HG02798 (cell line): ENCODE results near the gene IQSEC2.
A peak's percentile ranks its signal among the peaks of the same experiment; 100 is the strongest.

Source experiments
- ATAC-seq: cut with Tn5 transposase; IDR thresholded peaks from one replicate; pipeline ENCODE4 v1.9.1; 2021; ENCODE audit warnings: mild to moderate bottlenecking; ENCODE audit not compliant: unreplicated experiment, poor library complexity

The IQSEC2 gene

GRCh38 chrX:53305996-53306937 lies 24.9 kb upstream of the IQSEC2 start:
- ATAC-seq = no peak

DNA sequence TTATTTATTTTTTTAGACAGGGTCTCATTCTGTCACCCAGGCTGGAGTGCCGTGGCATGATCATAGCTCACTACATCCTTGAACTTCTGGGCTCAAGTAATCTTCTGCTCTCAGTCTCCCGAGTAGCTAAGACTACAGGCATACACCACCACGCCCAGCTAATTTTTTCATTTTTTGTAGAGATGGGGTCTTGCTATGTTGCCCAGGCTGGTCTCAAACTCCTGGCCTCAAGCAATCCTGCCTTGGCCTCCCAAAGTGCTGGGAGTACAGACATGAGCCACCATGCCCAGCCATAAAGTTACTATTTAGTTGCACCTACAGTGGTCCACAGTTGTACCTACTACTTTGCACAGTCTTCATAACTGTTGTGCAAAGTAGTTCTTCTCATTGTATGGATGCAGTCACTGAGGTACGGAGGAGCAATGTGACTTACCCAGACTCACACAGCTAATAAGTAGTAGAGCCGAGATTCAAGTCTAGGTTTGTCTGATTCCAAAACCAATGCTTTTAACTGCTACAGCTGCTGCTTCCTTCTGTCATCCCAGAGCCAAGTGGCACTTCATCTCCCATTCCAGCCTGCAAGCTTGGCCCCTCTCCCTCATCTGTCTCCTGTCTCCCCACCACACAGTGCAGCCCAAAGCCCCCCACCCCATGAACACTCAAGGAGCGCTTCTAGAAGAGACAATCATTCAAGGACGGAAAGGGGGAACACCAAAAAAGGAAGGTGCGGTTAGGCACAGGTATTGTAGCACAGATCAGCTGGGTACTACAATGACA lies 24.0 kb upstream of the IQSEC2 start:
- no peak for ATAC-seq

DNA sequence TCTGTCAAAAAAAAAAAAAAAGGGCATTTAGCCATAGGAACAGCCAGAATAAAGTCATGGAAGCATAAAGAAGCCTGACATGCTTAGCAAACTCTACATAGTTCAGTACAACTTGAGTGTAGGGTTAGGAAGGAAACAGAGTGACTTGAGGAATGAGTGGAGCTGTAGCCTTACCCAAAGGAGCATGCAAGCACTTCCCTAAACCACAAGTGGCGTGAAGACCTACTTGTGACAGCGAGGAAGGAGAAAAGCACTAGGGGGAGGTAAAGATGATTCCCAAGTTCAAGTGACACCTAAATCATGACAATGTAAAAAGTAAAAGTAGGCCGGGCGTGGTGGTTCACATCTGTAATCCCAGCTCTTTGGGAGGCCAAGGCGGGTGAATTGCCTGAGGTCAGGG lies 21.8 kb upstream of the IQSEC2 start:
- no peak for ATAC-seq

- ATAC-seq = no peak
Measured at GRCh38 chrX:53300157-53300556, 18.8 kb upstream of the IQSEC2 start.

DNA sequence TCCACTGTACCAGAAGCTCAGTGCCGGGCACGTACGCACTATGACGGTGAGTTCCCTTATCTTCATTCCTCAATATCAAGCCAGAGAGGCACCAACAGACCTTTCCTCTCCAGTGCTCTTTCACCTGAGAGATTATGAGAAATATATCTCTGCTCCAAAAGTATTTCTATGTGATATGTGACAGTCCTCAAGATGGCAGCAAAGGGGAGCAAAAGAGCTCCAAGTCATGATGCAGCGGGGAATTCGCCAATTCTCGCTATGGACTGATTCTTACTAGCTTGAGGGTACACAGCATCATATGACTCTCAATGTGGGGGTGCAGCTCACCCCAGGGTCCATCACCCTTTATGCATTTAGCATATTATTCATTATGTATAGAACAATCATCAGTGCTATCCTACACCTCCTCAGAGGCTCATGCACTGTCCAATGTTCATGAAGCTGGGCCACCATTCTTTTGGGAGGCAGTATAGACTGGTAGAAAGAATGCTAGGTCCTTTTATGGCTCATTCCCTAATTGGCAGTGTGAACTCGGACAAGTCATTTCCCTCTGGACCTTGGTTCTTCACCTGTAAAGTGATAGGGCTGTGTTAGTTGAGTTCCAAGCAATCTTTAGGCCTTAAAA lies 12.8 kb upstream of the IQSEC2 start:
- ATAC-seq = no peak

DNA sequence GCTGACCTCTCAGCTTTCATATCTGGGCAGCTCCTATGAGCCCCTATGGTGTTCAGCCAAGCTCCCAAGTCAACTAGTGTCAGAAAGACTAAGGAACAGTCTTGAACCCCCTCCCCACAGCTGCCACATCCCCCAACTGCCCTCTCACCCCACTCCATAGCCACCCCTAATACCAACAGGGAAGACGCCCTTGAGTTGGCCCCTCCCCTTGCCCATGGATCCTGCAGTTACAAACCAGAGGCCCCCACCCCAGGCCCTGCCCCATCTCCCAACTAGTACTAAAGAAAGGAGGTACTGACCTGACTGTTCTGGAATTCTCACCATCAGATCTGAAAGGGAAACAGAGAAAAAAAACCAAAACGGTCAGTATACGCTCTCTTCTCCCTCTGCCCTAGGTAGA lies 10.2 kb upstream of the IQSEC2 start:
- ATAC-seq = no peak

- ATAC-seq = no peak
Measured at GRCh38 chrX:53290441-53291041, 9.2 kb upstream of the IQSEC2 start.

GRCh38 chrX:53288189-53288588 lies 6.8 kb upstream of the IQSEC2 start:
- ATAC-seq = no peak

- ATAC-seq = no peak
Measured at GRCh38 chrX:53287493-53288138, 6.2 kb upstream of the IQSEC2 start.

DNA sequence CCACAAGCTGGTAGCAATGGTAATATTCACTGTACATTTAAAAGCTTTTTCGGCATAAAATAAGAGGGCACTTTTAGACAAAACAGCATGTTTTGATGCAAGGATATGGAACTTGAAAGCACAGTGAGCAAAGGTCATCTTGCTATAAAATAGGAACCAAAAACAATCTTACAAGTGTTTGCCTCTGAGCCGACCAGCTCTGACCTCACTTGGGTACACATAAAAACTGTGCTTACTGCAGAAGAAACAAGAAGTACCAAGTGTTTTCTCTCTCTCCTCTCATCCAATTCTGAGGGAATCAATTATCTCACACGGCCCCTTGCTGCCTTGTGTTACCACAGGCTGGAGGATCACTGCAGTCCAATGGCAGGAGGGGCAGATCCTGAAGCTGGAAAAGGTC lies 4.8 kb upstream of the IQSEC2 start:
- ATAC-seq = no peak

DNA sequence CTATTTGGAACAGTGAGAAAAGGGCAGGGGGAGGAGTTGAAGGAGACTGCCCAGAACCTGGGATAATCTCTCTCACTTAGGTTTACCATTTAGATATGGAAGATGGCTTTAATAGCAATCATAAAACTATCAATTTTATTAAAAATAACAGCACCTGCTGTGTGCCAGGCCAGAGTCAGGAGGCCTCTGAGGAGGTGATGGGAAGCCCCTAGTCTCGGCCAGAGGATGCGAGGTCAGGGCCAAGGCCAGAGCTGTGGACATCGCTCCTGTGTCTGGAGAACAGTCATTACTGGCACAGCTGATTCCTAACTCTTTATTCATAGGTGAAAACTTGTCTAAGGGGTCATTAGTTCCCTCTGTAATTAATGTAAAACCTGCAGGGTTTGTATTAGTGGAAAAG lies 4.2 kb upstream of the IQSEC2 start:
- no peak for ATAC-seq

- ATAC-seq = peak; percentile 49
Measured at GRCh38 chrX:53284684-53285447, 3.5 kb upstream of the IQSEC2 start.

DNA sequence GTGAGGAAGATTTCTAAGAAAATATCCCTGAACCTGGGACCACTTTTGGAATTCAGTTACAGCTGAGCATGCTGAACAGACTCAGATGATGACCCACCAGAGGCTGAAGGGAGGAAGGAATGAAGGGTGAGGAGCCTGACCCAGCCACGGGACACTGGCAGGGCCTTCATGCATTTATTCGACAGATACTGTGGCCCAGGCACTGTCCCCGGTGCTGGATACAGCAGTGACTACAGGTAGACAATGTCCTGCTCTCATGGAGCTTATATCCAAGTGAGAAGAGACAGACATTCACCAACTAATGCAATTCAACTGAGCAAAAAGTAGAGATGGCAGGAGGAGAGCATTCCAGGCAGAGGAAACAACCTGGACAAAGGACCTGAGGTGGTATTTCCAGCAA lies 2.2 kb upstream of the IQSEC2 start:
- ATAC-seq = no peak

- ATAC-seq = no peak
Measured at GRCh38 chrX:53283099-53283498, 1.7 kb upstream of the IQSEC2 start.

DNA sequence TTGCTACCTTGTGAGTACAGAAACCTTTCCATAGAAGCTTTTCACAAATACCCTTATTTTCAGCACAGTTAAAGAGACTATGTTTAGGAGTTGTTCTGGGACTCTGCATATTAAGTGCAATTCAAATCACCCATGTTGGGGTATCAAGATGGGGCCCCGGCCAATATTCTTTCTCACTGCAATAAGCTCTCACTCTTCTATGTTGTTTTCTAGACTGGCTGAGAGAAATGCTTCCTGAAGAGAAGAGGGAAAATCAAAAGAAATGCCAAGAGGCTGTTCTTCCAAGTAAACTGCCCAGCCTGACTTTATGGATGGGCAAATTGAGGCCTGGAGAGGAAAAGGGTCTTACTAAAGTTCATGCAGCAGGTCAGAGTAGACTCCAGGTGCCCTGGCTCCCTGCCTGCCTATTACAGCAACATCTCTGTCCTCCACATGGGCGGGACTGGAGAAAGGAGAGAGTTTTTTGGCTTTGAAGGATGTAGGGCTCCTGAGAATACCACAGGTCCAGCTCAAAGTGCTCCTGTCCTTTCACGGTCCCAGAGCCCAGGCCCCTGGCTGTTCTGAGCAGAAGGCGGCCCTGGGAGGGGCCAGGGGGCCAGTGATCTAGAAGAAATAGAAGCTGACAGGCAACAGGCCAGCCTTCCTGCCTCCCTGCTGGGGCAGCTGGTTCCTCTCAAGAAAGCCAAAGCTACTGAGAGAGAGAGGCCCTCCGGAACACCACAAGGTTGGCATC lies 745 bp upstream of the IQSEC2 start:
- ATAC-seq = no peak

GRCh38 chrX:53280331-53281320 lies 758 bp downstream of the IQSEC2 start:
- ATAC-seq = no peak
